HCT116 (cell line): ENCODE results near the gene CDC42BPB. TPM values are rescaled to one million over a fixed set of nuclear protein-coding genes. Genes with fewer than 3 reads are reported as not detected.

Experiments
- ATAC-seq: fragments of 200-7000 bp; cut with Tn5 transposase; 2 replicates; pipeline ENCODE4 v1.9.1; 2020; ENCODE audit warnings: mild to moderate bottlenecking, moderate library complexity
- BruUV-seq: library from RNA; stranded (reverse); fragments of 400-500 nt; replicated peaks from 2 replicates; lab custom pipeline; 2021; lab: Mats Ljungman, UMichigan
- CTCF ChIA-PET: fragments of 300-600 bp; sonication (Branson Sonifier 250); formaldehyde crosslinking; loops from one replicate; lab custom pipeline; 2021; ENCODE audit warnings: antibody characterized with exemption; lab: Charles Lee
- POLR2A ChIA-PET: fragments of 300-600, 350-600 bp; sonication (Branson Sonifier 250); formaldehyde crosslinking; loops from one replicate; lab custom pipeline; 2021; ENCODE audit warnings: antibody characterized with exemption; lab: Charles Lee
- RAD21 ChIA-PET, 2 experiments: fragments of 300-600 bp; sonication (Branson Sonifier 250); formaldehyde crosslinking; loops; one replicate each; lab custom pipeline; 2023; ENCODE audit warnings: low total read pairs in 2 of 2; ENCODE audit not compliant: uncharacterized antibody in 2 of 2, unreplicated experiment in 2 of 2, low non-redundant PET in 1 of 2; lab: Charles Lee
- DNase-seq: peaks from one replicate; pipeline ENCODE4 v3.0.0-alpha.2; 2010; ENCODE audit warnings: low read depth, low spot score
- H2AFZ ChIP-seq: fragments of 200-600 bp; shearing (Covaris generic), sonication (generic); 2 replicates; pipeline ENCODE4 v1.6.1; 2017; ENCODE audit warnings: low read depth, mixed run types, mixed read lengths, antibody characterized with exemption, low read length; ENCODE audit not compliant: poor library complexity, severe bottlenecking
- H3K27ac ChIP-seq: 2 replicates; pipeline ENCODE4 v1.5.1; 2012; ENCODE audit warnings: low read depth, low read length
- H3K27me3 ChIP-seq: fragments of 200-600 bp; sonication (generic); 2 replicates; pipeline ENCODE4 v1.6.1; 2016; ENCODE audit warnings: mixed run types, low read length, mixed read lengths; ENCODE audit not compliant: insufficient read depth
- H3K36me3 ChIP-seq, 2 experiments: fragments of 200-500 bp in 1 of 2; fragments of 200-600 bp in 1 of 2; sonication (Bioruptor generic) in 1 of 2; sonication (generic) in 1 of 2; 2 replicates each; pipeline versions ENCODE4 v1.5.1 to v1.6.1; 2014 to 2016; ENCODE audit warnings: low read length in 2 of 2, inconsistent platforms in 1 of 2, mixed read lengths in 1 of 2, mixed run types in 1 of 2; ENCODE audit not compliant: insufficient read depth in 2 of 2, control insufficient read depth in 1 of 2
- H3K4me1 ChIP-seq, 2 experiments: fragments of 200-600 bp in 1 of 2; sonication (generic) in 1 of 2; 2 replicates each; pipeline versions ENCODE4 v1.5.1 to v1.6.1; 2012 to 2017; ENCODE audit warnings: low read length in 2 of 2, inconsistent platforms in 1 of 2, mild to moderate bottlenecking in 1 of 2, mixed read lengths in 1 of 2, mixed run types in 1 of 2, moderate library complexity in 1 of 2; ENCODE audit not compliant: insufficient read depth in 2 of 2, control insufficient read depth in 1 of 2
- H3K4me2 ChIP-seq: fragments of 200-600 bp; sonication (generic); 2 replicates; pipeline ENCODE4 v1.6.1; 2017; ENCODE audit warnings: mixed run types, low read length, mixed read lengths
- H3K4me3 ChIP-seq, 2 experiments: fragments of 200-600 bp in 1 of 2; sonication (generic) in 1 of 2; replicated peaks in 1 of 2; 2 replicates each; pipeline ENCODE4 v1.5.1; 2011 to 2016; ENCODE audit warnings: low read length in 2 of 2, control low read depth in 1 of 2, low read depth in 1 of 2, mild to moderate bottlenecking in 1 of 2, mixed read lengths in 1 of 2, mixed run types in 1 of 2
- H3K79me2 ChIP-seq: fragments of 200-600 bp; sonication (generic); 2 replicates; pipeline ENCODE4 v1.6.1; 2017; ENCODE audit warnings: mild to moderate bottlenecking, mixed run types, low read length, moderate library complexity, mixed read lengths; ENCODE audit not compliant: insufficient read depth
- H3K9ac ChIP-seq: fragments of 200-600 bp; sonication (generic); 2 replicates; pipeline ENCODE4 v1.6.1; 2016; ENCODE audit warnings: low read length, mixed read lengths
- H3K9me2 ChIP-seq: fragments of 200-600 bp; sonication (generic), shearing (Covaris generic); 2 replicates; pipeline ENCODE4 v1.6.1; 2017; ENCODE audit warnings: mixed run types, mild to moderate bottlenecking, moderate library complexity; ENCODE audit not compliant: insufficient read depth
- H3K9me3 ChIP-seq, 2 experiments: fragments of 200-500 bp in 1 of 2; fragments of 200-600 bp in 1 of 2; sonication (Bioruptor generic) in 1 of 2; sonication (generic) in 1 of 2; 2 replicates each; pipeline ENCODE4 v1.6.1; 2014 to 2017; ENCODE audit warnings: low read length in 2 of 2, mixed read lengths in 2 of 2, inconsistent platforms in 1 of 2, low read depth in 1 of 2, mild to moderate bottlenecking in 1 of 2, mixed run types in 1 of 2, moderate library complexity in 1 of 2; ENCODE audit not compliant: control insufficient read depth in 1 of 2, insufficient read depth in 1 of 2
- H4K20me1 ChIP-seq: fragments of 200-600 bp; sonication (generic), shearing (Covaris generic); 2 replicates; pipeline ENCODE4 v1.6.1; 2017; ENCODE audit warnings: mixed run types, mild to moderate bottlenecking, moderate library complexity; ENCODE audit not compliant: insufficient read depth
- CTCF ChIP-seq, 3 experiments: fragments of 200-600 bp in 1 of 3; sonication (generic) in 1 of 3; IDR thresholded peaks in 2 of 3; conservative IDR thresholded peaks in 1 of 3; 2 replicates each; pipeline ENCODE4 v1.5.1; 2012 to 2017; ENCODE audit warnings: low read depth in 2 of 3, low read length in 2 of 3, antibody characterized with exemption in 1 of 3, borderline replicate concordance in 1 of 3, control low read depth in 1 of 3, mild to moderate bottlenecking in 1 of 3, mixed read lengths in 1 of 3, mixed run types in 1 of 3, moderate library complexity in 1 of 3; ENCODE audit not compliant: insufficient read depth in 1 of 3
- EZH2phosphoT487 ChIP-seq: fragments of 200-600 bp; IDR thresholded peaks from 2 replicates; pipeline ENCODE4 v1.6.1; 2018; ENCODE audit warnings: antibody characterized with exemption, borderline replicate concordance
- JUND ChIP-seq: IDR thresholded peaks from 2 replicates; pipeline ENCODE4 v1.6.1; 2012
- RAD21 ChIP-seq: IDR thresholded peaks from 2 replicates; pipeline ENCODE4 v1.6.1; 2012; ENCODE audit warnings: low read depth, mild to moderate bottlenecking
- REST ChIP-seq: IDR thresholded peaks from 2 replicates; pipeline ENCODE4 v1.6.1; 2012; ENCODE audit warnings: low read depth
- SP1 ChIP-seq: IDR thresholded peaks from 2 replicates; pipeline ENCODE4 v1.6.1; 2012; ENCODE audit warnings: low read depth
- SRF ChIP-seq: IDR thresholded peaks from 2 replicates; pipeline ENCODE4 v1.6.1; 2012; ENCODE audit warnings: low read depth
- intact Hi-C: fragments of 100-400 bp; cut with micrococcal nuclease; formaldehyde crosslinking; loops from 2 replicates; pipeline ENCODE4 v1.10.0; 2022
- total RNA-seq: library from RNA; stranded (reverse); gene quantifications from one replicate; pipeline ENCODE4 v1.2.1, GENCODE V29; 2021; ENCODE audit not compliant: unreplicated experiment

CDC42BPB gene
- total RNA-seq, 1 experiment from 2014 or later, result 85.6 TPM

GRCh38 chr14:102905116-102906108, 151.9 kb downstream of the CDC42BPB start:
- H3K9ac ChIP-seq, result no peak overlapping the region
- no peak overlapping the region for H3K4me3 ChIP-seq
- H3K79me2 ChIP-seq, result no peaks in the 10 kb centered on the region
- H4K20me1 ChIP-seq, result no peaks in the 10 kb centered on the region
- no peak for TF ChIP-seq RAD21
- TF ChIP-seq REST, result no peak
- TF ChIP-seq SRF, result no peak
- no peak for TF ChIP-seq EZH2phosphoT487
- TF ChIP-seq SP1, result no peak
- TF ChIP-seq CTCF (IDR thresholded peaks at IDR 0.05 in 2 of 3, conservative IDR thresholded peaks at IDR 0.05 in 1 of 3; ENCODE audit: borderline replicate concordance in 1 of 3, insufficient read depth in 1 of 3, low read depth in 2 of 3, low read length in 2 of 3), result no peak
- no peak for TF ChIP-seq JUND
- H3K36me3 ChIP-seq, result peaks cover 0 to 15% of the 10 kb centered on the region in 2 experiments; a peak in 2 of 4 replicates
- H3K4me2 ChIP-seq, result no peak overlapping the region
- no peaks in the 10 kb centered on the region for H3K9me2 ChIP-seq
- intact Hi-C loops, result no loop called here
- ChIA-PET POLR2A (no interaction called here), RAD21 (no interaction called here), CTCF (no interaction called here)
- H3K27ac ChIP-seq, result no peak overlapping the region
- H2AFZ ChIP-seq, result no peak overlapping the region
- no peaks in the 10 kb centered on the region for H3K4me1 ChIP-seq
- BruUV-seq, result no TSS peak
- H3K9me3 ChIP-seq, result no peaks in the 10 kb centered on the region
- DNase-seq (no peak), ATAC-seq (no peak)
- no peaks in the 10 kb centered on the region for H3K27me3 ChIP-seq
